ENCODE measurements around the gene ZNF883.

The ZNF883 gene

GRCh38 chr9:112969730-112970129 is 42.3 kb downstream of the ZNF883 start:
- H3K9me3 Mint-ChIP-seq = peaks cover 5% of the 10 kb centered on the region
- H3K4me1 Mint-ChIP-seq = no peaks in the 10 kb centered on the region

GRCh38 chr9:112955550-112955949 is 56.4 kb downstream of the ZNF883 start:
- Mint-ChIP-seq H3K36me3 (no peaks in the 10 kb centered on the region), H3K27me3 (peaks cover 11% of the 10 kb centered on the region), H3K27ac (no peak overlapping the region), H3K4me1 (no peaks in the 10 kb centered on the region), H3K9me3 (peaks cover 5% of the 10 kb centered on the region), H3K4me3 (no peak overlapping the region)
- DNase-seq (ENCODE audit: low spot score in 2 of 2) (no peak), ATAC-seq (ENCODE audit: low read depth) (no peak)

More at GRCh38 chr9:112969730-112970129, 42.3 kb downstream of the ZNF883 start:
- Mint-ChIP-seq H3K36me3 (no peaks in the 10 kb centered on the region), H3K27ac (no peak overlapping the region), H3K4me3 (no peak overlapping the region), H3K27me3 (peaks cover 11% of the 10 kb centered on the region)
- no peak for DNase-seq (ENCODE audit: low spot score in 2 of 2)
- no peak for ATAC-seq (ENCODE audit: low read depth)

- DNase-seq (ENCODE audit: low spot score in 2 of 2) = no peak
- Mint-ChIP-seq H3K4me1 (no peaks in the 10 kb centered on the region), H3K9me3 (peaks cover 9% of the 10 kb centered on the region), H3K4me3 (no peak overlapping the region), H3K27me3 (peaks cover 12% of the 10 kb centered on the region), H3K27ac (no peak overlapping the region), H3K36me3 (no peaks in the 10 kb centered on the region)
- no peak for ATAC-seq (ENCODE audit: low read depth)
Observed at GRCh38 chr9:112945620-112946208, 66.3 kb downstream of the ZNF883 start.

GRCh38 chr9:112939418-112939817 is 72.6 kb downstream of the ZNF883 start:
- H3K4me3 Mint-ChIP-seq = no peak overlapping the region
- no peaks in the 10 kb centered on the region for H3K9me3 Mint-ChIP-seq
- no peak overlapping the region for H3K27ac Mint-ChIP-seq
- H3K4me1 Mint-ChIP-seq = no peaks in the 10 kb centered on the region
- ATAC-seq (ENCODE audit: low read depth) = no peak
- H3K27me3 Mint-ChIP-seq = peaks cover 11% of the 10 kb centered on the region
- H3K36me3 Mint-ChIP-seq = no peaks in the 10 kb centered on the region
- no peak for DNase-seq (ENCODE audit: low spot score in 2 of 2)

GRCh38 chr9:112933696-112934095 is 78.3 kb downstream of the ZNF883 start:
- ATAC-seq (ENCODE audit: low read depth) (no peak), DNase-seq (ENCODE audit: low spot score in 2 of 2) (no peak)
- no peak overlapping the region for H3K4me3 Mint-ChIP-seq
- H3K27me3 Mint-ChIP-seq = peaks cover 14% of the 10 kb centered on the region
- no peaks in the 10 kb centered on the region for H3K9me3 Mint-ChIP-seq
- H3K4me1 Mint-ChIP-seq = no peaks in the 10 kb centered on the region
- no peaks in the 10 kb centered on the region for H3K36me3 Mint-ChIP-seq
- H3K27ac Mint-ChIP-seq = no peak overlapping the region

GRCh38 chr9:112925058-112925641 is 86.8 kb downstream of the ZNF883 start:
- ATAC-seq (ENCODE audit: low read depth) = no peak
- Mint-ChIP-seq H3K36me3 (no peaks in the 10 kb centered on the region), H3K4me3 (no peak overlapping the region), H3K27me3 (peaks cover 6% of the 10 kb centered on the region), H3K9me3 (no peaks in the 10 kb centered on the region), H3K27ac (no peak overlapping the region), H3K4me1 (peaks cover 2% of the 10 kb centered on the region)
- DNase-seq (ENCODE audit: low spot score in 2 of 2) = no peak

GRCh38 chr9:112921549-112921948 is 90.4 kb downstream of the ZNF883 start:
- Mint-ChIP-seq H3K9me3 (no peaks in the 10 kb centered on the region), H3K36me3 (no peaks in the 10 kb centered on the region), H3K27me3 (peaks cover 3% of the 10 kb centered on the region), H3K4me3 (no peak overlapping the region), H3K27ac (no peak overlapping the region), H3K4me1 (peaks cover 2% of the 10 kb centered on the region)
- DNase-seq (ENCODE audit: low spot score in 2 of 2) (no peak), ATAC-seq (ENCODE audit: low read depth) (no peak)

- Mint-ChIP-seq H3K27ac (no peak overlapping the region), H3K9me3 (no peaks in the 10 kb centered on the region)
Observed at GRCh38 chr9:112917987-112918362, 94.0 kb downstream of the ZNF883 start.

GRCh38 chr9:112917047-112917986 is 94.7 kb downstream of the ZNF883 start:
- H3K4me1 Mint-ChIP-seq = no peaks in the 10 kb centered on the region
- no peaks in the 10 kb centered on the region for H3K27me3 Mint-ChIP-seq
- H3K4me3 Mint-ChIP-seq = no peak overlapping the region
- H3K27ac Mint-ChIP-seq = no peak overlapping the region
- DNase-seq (ENCODE audit: low spot score in 2 of 2) = no peak
- no peak for ATAC-seq (ENCODE audit: low read depth)
- no peaks in the 10 kb centered on the region for H3K36me3 Mint-ChIP-seq
- H3K9me3 Mint-ChIP-seq = no peaks in the 10 kb centered on the region

More at GRCh38 chr9:112917987-112918362, 94.0 kb downstream of the ZNF883 start:
- H3K4me1 Mint-ChIP-seq = no peaks in the 10 kb centered on the region
- no peaks in the 10 kb centered on the region for H3K27me3 Mint-ChIP-seq
- H3K4me3 Mint-ChIP-seq = no peak overlapping the region
- ATAC-seq (ENCODE audit: low read depth) (no peak), DNase-seq (ENCODE audit: low spot score in 2 of 2) (no peak)
- no peaks in the 10 kb centered on the region for H3K36me3 Mint-ChIP-seq

GRCh38 chr9:112914524-112914923 is 97.5 kb downstream of the ZNF883 start:
- Mint-ChIP-seq H3K4me3 (no peak overlapping the region), H3K36me3 (no peaks in the 10 kb centered on the region), H3K27ac (no peak overlapping the region), H3K27me3 (no peaks in the 10 kb centered on the region), H3K4me1 (no peaks in the 10 kb centered on the region), H3K9me3 (no peaks in the 10 kb centered on the region)
- ATAC-seq (ENCODE audit: low read depth) (no peak), DNase-seq (ENCODE audit: low spot score in 2 of 2) (no peak)

GRCh38 chr9:112913326-112913725 is 98.7 kb downstream of the ZNF883 start:
- H3K36me3 Mint-ChIP-seq = no peaks in the 10 kb centered on the region
- H3K4me1 Mint-ChIP-seq = no peaks in the 10 kb centered on the region
- peaks cover 2% of the 10 kb centered on the region for H3K27me3 Mint-ChIP-seq
- no peak overlapping the region for H3K4me3 Mint-ChIP-seq
- H3K9me3 Mint-ChIP-seq = no peaks in the 10 kb centered on the region
- DNase-seq (ENCODE audit: low spot score in 2 of 2) (no peak), ATAC-seq (ENCODE audit: low read depth) (no peak)
- no peak overlapping the region for H3K27ac Mint-ChIP-seq

GRCh38 chr9:112912636-112913035 is 99.4 kb downstream of the ZNF883 start:
- ATAC-seq (ENCODE audit: low read depth) (no peak), DNase-seq (ENCODE audit: low spot score in 2 of 2) (no peak)
- Mint-ChIP-seq H3K36me3 (no peaks in the 10 kb centered on the region), H3K27ac (no peak overlapping the region), H3K4me3 (no peak overlapping the region), H3K4me1 (no peaks in the 10 kb centered on the region), H3K9me3 (no peaks in the 10 kb centered on the region), H3K27me3 (peaks cover 2% of the 10 kb centered on the region)

GRCh38 chr9:112911736-112912135 is 100.3 kb downstream of the ZNF883 start:
- H3K4me1 Mint-ChIP-seq = no peaks in the 10 kb centered on the region
- ATAC-seq (ENCODE audit: low read depth) (no peak), DNase-seq (ENCODE audit: low spot score in 2 of 2) (no peak)
- H3K4me3 Mint-ChIP-seq = no peak overlapping the region
- no peaks in the 10 kb centered on the region for H3K9me3 Mint-ChIP-seq
- no peak overlapping the region for H3K27ac Mint-ChIP-seq
- H3K27me3 Mint-ChIP-seq = peaks cover 2% of the 10 kb centered on the region
- no peaks in the 10 kb centered on the region for H3K36me3 Mint-ChIP-seq

Data from memory B cell (primary cell).